Thoracic aorta (tissue), 2 donors: Measurements from ENCODE around the gene MAP2. TPM values are rescaled to one million over a fixed set of nuclear protein-coding genes. Genes with fewer than 3 reads are reported as not detected.

Source experiments
- ATAC-seq: fragments of 150-250 bp; one replicate; pipeline ENCODE4 v1.8.0; 2017; ENCODE audit warnings: low read depth; ENCODE audit not compliant: insufficient number of reproducible peaks, low FRiP score
- DNase-seq: peaks from one replicate; pipeline ENCODE4 v3.0.0-alpha.2; 2020; ENCODE audit warnings: low spot score
- H3K27ac ChIP-seq, 2 donors: fragments of 200-600 bp; sonication (generic); 1 replicate in 1 of 2; 2 replicates in 1 of 2; pipeline ENCODE4 v1.5.1; 2016; ENCODE audit warnings: mild to moderate bottlenecking in 2 of 2, moderate library complexity in 2 of 2
- H3K27me3 ChIP-seq: fragments of 200-600 bp; sonication (generic); replicated peaks from 2 replicates; pipeline ENCODE4 v1.6.0; 2016; ENCODE audit warnings: mild to moderate bottlenecking; ENCODE audit not compliant: insufficient read depth
- H3K36me3 ChIP-seq: fragments of 200-600 bp; sonication (generic); one replicate; pipeline ENCODE4 v1.5.1; 2016
- H3K4me1 ChIP-seq, 2 donors: fragments of 200-600 bp; sonication (generic); 1 replicate in 1 of 2; 2 replicates in 1 of 2; pipeline versions ENCODE4 v1.5.1 to v1.6.0; 2016; ENCODE audit warnings: low read depth in 2 of 2, mild to moderate bottlenecking in 1 of 2; ENCODE audit not compliant: control insufficient read depth in 1 of 2
- H3K4me3 ChIP-seq: fragments of 200-600 bp; sonication (generic); 2 replicates; pipeline ENCODE4 v1.5.1; 2016; ENCODE audit warnings: mild to moderate bottlenecking
- H3K9me3 ChIP-seq: fragments of 200-600 bp; sonication (generic); 2 replicates; pipeline ENCODE4 v1.5.1; 2016
- CTCF ChIP-seq: fragments of 200-600 bp; sonication (generic); IDR thresholded peaks from one replicate; pipeline ENCODE4 v1.5.1; 2019; ENCODE audit warnings: antibody characterized with exemption
- total RNA-seq, 2 donors: library from RNA; depleted of rRNA; stranded (reverse); fragments of >200 nt; gene quantifications; one replicate each; pipeline versions ENCODE4 v1.1.0 to v1.2.3, GENCODE V29; 2016

Gene MAP2
- total RNA-seq, 2 donors from 2014 or later, result 51.6 to 68.8 TPM

GRCh38 chr2:209702775-209703174 is 278.9 kb downstream of the MAP2 start:
- no peaks in the 10 kb centered on the region for H3K27me3 ChIP-seq
- no peak for TF ChIP-seq CTCF
- no peaks in the 10 kb centered on the region for H3K9me3 ChIP-seq
- H3K27ac ChIP-seq, result no peak overlapping the region
- ATAC-seq, result no peak
- DNase-seq, result no peak
- H3K36me3 ChIP-seq, result peaks cover 3% of the 10 kb centered on the region
- no peaks in the 10 kb centered on the region for H3K4me1 ChIP-seq
- no peak overlapping the region for H3K4me3 ChIP-seq

GRCh38 chr2:209713219-209713618 is 289.4 kb downstream of the MAP2 start:
- H3K4me1 ChIP-seq, result no peaks in the 10 kb centered on the region
- no peaks in the 10 kb centered on the region for H3K27me3 ChIP-seq
- no peaks in the 10 kb centered on the region for H3K36me3 ChIP-seq
- no peak overlapping the region for H3K4me3 ChIP-seq
- no peak overlapping the region for H3K27ac ChIP-seq
- ATAC-seq, result no peak
- H3K9me3 ChIP-seq, result no peaks in the 10 kb centered on the region
- no peak for TF ChIP-seq CTCF
- no peak for DNase-seq

GRCh38 chr2:209719034-209719433 is 295.2 kb downstream of the MAP2 start:
- no peaks in the 10 kb centered on the region for H3K9me3 ChIP-seq
- TF ChIP-seq CTCF, result no peak
- DNase-seq (no peak), ATAC-seq (no peak)
- no peak overlapping the region for H3K4me3 ChIP-seq
- H3K4me1 ChIP-seq, result no peaks in the 10 kb centered on the region
- no peaks in the 10 kb centered on the region for H3K36me3 ChIP-seq
- H3K27me3 ChIP-seq, result no peaks in the 10 kb centered on the region
- H3K27ac ChIP-seq, result no peak overlapping the region

- TF ChIP-seq CTCF, result no peak
- Histone ChIP-seq H3K4me3 (no peak overlapping the region), H3K4me1 (no peaks in the 10 kb centered on the region), H3K27ac (no peak overlapping the region), H3K27me3 (no peaks in the 10 kb centered on the region), H3K36me3 (no peaks in the 10 kb centered on the region), H3K9me3 (no peaks in the 10 kb centered on the region)
- DNase-seq (no peak), ATAC-seq (no peak)
Observed at GRCh38 chr2:209721497-209721896, 297.6 kb downstream of the MAP2 start.

GRCh38 chr2:209726311-209726710 is 302.5 kb downstream of the MAP2 start:
- H3K27me3 ChIP-seq, result no peaks in the 10 kb centered on the region
- no peak overlapping the region for H3K4me3 ChIP-seq
- no peak overlapping the region for H3K27ac ChIP-seq
- TF ChIP-seq CTCF, result no peak
- no peaks in the 10 kb centered on the region for H3K9me3 ChIP-seq
- H3K36me3 ChIP-seq, result no peaks in the 10 kb centered on the region
- no peak for ATAC-seq
- no peak for DNase-seq
- no peaks in the 10 kb centered on the region for H3K4me1 ChIP-seq
